CD4-positive, alpha-beta T cell treated with Interleukin-6 for 4 hours (primary cell): Measurements from ENCODE around the gene JMJD1C.
A peak's percentile ranks its signal among the peaks of the same experiment; 100 is the strongest.

Source experiments
- DNase-seq: peaks from one replicate; pipeline ENCODE4 v3.0.0-alpha.2; 2020; ENCODE audit warnings: mixed read lengths

The JMJD1C gene

GRCh38 chr10:63206997-63207811, 258.6 kb downstream of the JMJD1C start:
- DNase-seq: no peak

- DNase-seq: no peak
These were observed 259.2 kb downstream of the JMJD1C start for GRCh38 chr10:63206576-63206975.

GRCh38 chr10:63205421-63205820, 260.4 kb downstream of the JMJD1C start:
- no peak for DNase-seq

GRCh38 chr10:63204667-63205391, 260.9 kb downstream of the JMJD1C start:
- DNase-seq: no peak

GRCh38 chr10:63201118-63201517, 264.7 kb downstream of the JMJD1C start:
- no peak for DNase-seq

GRCh38 chr10:63200431-63200830, 265.3 kb downstream of the JMJD1C start:
- DNase-seq: no peak

- no peak for DNase-seq
These were observed 266.1 kb downstream of the JMJD1C start for GRCh38 chr10:63199716-63200115.

GRCh38 chr10:63197344-63198092, 268.3 kb downstream of the JMJD1C start:
- no peak for DNase-seq

- no peak for DNase-seq
These were observed 273.0 kb downstream of the JMJD1C start for GRCh38 chr10:63192826-63193225.

- DNase-seq: no peak
These were observed 290.2 kb downstream of the JMJD1C start for GRCh38 chr10:63175534-63175933.

- DNase-seq: no peak
These were observed 292.1 kb downstream of the JMJD1C start for GRCh38 chr10:63173468-63174232.

GRCh38 chr10:63171926-63172325, 293.9 kb downstream of the JMJD1C start:
- no peak for DNase-seq

- no peak for DNase-seq
These were observed 294.4 kb downstream of the JMJD1C start for GRCh38 chr10:63171255-63171855.

GRCh38 chr10:63169624-63170023, 296.2 kb downstream of the JMJD1C start:
- DNase-seq: no peak

- DNase-seq: no peak
These were observed 296.8 kb downstream of the JMJD1C start for GRCh38 chr10:63168821-63169462.

- peak; percentile 25 for DNase-seq
These were observed 299.0 kb downstream of the JMJD1C start for GRCh38 chr10:63166742-63167258.

GRCh38 chr10:63165249-63165648, 300.5 kb downstream of the JMJD1C start:
- no peak for DNase-seq

GRCh38 chr10:63164166-63164623, 301.6 kb downstream of the JMJD1C start:
- no peak for DNase-seq

GRCh38 chr10:63161592-63161991, 304.2 kb downstream of the JMJD1C start:
- no peak for DNase-seq

GRCh38 chr10:63157845-63158624, 307.7 kb downstream of the JMJD1C start:
- DNase-seq: peak; percentile 55

- DNase-seq: no peak
These were observed 309.5 kb downstream of the JMJD1C start for GRCh38 chr10:63156236-63156635.
